Neuron (in vitro differentiated cells): Measurements from ENCODE around the gene TBCEL.
"Not testable (repeated sequence)": the region's sequence is repeated elsewhere in the genome, so short reads cannot be mapped to it uniquely, and the experiment has no call there.

Source experiments
- H2AFZ ChIP-seq: one replicate; pipeline ENCODE4 v1.6.1; 2013; ENCODE audit warnings: low read depth, mild to moderate bottlenecking, inconsistent platforms, low read length, moderate library complexity
- H3K27me3 ChIP-seq: one replicate; pipeline ENCODE4 v1.6.1; 2013; ENCODE audit warnings: low read length; ENCODE audit not compliant: insufficient read depth
- H3K36me3 ChIP-seq: one replicate; pipeline ENCODE4 v1.6.1; 2013; ENCODE audit warnings: low read length; ENCODE audit not compliant: insufficient read depth
- H3K4me1 ChIP-seq: one replicate; pipeline ENCODE4 v1.6.1; 2013; ENCODE audit warnings: low read length; ENCODE audit not compliant: insufficient read depth
- H3K4me3 ChIP-seq: 2 replicates; pipeline ENCODE4 v1.5.1; 2013; ENCODE audit warnings: mild to moderate bottlenecking, low read length, moderate library complexity
- H3K9me3 ChIP-seq: one replicate; pipeline ENCODE4 v1.6.1; 2013; ENCODE audit warnings: low read length

TBCEL gene

DNA sequence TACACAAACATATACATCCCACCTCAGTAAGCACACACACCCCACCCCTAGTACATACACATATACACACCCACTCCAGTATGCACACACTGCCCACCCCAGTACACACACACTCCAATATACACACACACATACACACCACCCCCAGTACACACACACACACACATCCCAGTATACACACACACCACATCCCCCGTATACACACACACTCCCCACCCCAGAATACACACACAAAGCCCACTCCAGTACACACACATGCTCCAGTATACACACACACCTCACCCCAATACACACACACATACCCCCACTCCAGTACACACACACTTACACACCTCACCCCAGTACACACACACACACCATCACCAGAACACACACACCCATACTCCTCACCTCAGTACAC, 84.5 kb downstream of the TBCEL start:
- H3K27me3 ChIP-seq, result no peaks in the 10 kb centered on the region
- peaks cover 21% of the 10 kb centered on the region for H3K4me1 ChIP-seq
- H2AFZ ChIP-seq, result no peak overlapping the region
- H3K9me3 ChIP-seq, result no peaks in the 10 kb centered on the region
- no peak overlapping the region for H3K4me3 ChIP-seq
- peaks cover 2% of the 10 kb centered on the region for H3K36me3 ChIP-seq

DNA sequence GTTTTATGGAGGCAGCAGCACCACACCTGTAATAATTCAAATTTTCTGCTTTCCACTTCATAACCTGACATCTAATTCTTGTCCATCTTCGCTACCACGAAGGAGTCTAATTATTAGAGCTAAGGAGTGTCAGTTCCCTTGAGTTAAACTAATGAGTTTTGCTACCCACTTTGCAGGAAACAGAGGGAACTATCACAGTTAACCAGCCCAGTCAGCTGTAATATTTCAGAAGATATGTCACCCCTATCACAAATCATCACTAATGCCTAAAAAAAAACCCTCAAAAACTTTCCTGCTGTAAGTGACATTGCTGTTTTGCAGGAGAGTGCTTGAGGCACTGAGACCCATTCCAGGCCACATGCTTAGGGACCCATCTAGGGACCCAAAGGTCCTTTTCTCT, 85.6 kb downstream of the TBCEL start:
- Histone ChIP-seq H3K4me1 (peaks cover 25% of the 10 kb centered on the region), H2AFZ (no peak overlapping the region), H3K36me3 (peaks cover 2% of the 10 kb centered on the region), H3K27me3 (no peaks in the 10 kb centered on the region), H3K4me3 (no peak overlapping the region), H3K9me3 (no peaks in the 10 kb centered on the region)

DNA sequence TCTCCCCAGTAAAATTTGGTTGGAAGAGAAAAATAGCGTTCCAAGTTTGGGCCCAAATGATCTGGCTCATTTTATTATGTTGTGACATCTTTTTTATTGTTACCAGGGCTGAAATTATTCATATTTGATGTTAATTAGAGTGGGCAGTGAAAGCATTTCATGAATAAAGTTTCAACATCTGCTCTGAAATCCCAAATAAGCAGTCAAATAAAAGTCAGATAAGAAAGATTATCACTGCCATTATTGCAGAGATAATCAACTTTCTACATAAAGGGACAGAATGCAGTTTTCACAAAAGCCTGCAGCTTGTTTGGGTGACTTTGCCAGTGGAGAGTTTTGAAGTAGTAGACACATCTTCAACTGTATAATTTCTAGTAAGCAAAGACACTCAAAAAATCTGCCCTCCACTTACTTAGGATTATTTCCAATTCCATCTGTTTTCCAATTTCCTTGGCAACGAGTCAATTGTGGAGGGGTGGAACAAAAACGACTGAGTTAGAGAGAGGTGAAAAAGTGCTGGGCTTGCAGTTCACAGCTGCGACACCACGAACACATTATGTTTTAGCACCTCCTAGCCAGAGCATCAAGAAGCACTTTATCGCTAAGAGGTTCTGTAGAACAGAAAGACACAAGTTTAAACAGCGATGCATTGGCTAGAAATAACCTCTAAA, 86.1 kb downstream of the TBCEL start:
- H3K4me3 ChIP-seq, result no peak overlapping the region
- peaks cover 2% of the 10 kb centered on the region for H3K36me3 ChIP-seq
- H3K9me3 ChIP-seq, result no peaks in the 10 kb centered on the region
- peaks cover 19% of the 10 kb centered on the region for H3K4me1 ChIP-seq
- H3K27me3 ChIP-seq, result no peaks in the 10 kb centered on the region
- no peak overlapping the region for H2AFZ ChIP-seq

DNA sequence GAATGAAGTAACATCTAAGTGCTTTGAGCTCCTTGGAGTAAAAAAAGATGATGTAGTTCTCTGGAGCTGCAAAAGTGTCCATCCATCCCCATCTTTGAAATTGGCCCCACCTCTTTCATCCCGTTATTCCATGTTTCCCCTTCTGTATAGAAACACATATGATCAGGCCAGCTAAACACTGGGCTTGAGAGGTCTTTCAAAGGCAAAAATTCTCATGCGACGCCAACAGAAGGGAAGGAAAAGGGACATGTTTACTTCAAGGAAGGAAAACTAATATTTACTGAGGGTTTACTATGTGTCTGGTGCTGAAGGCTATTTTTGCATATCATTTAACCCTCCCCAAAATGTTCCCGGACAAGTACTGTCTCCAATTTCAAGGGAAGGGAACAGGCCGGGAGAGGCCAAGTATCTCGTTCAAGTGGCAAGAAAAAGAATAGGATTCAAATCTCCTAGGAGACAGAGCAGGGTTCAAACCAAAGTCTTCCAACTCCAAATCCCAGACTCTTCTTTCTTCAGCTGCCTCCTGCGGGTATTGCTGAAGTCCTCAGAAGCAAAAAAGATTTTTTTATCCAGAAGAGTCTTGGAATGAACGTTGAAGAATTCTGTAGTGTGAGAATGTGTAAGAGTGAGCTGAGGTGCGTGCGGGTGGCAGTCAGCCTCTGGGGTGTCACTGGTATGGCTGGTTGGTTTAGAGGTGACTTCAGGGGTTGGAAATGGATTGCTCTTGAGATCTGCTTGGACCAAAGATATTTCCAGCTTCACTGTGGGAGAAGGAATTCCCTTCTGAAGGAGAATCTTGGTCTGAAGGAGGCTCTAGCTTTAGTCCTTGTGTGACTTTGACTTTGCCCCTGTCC, 87.2 kb downstream of the TBCEL start:
- Histone ChIP-seq H3K27me3 (no peaks in the 10 kb centered on the region), H3K4me3 (no peak overlapping the region), H3K9me3 (no peaks in the 10 kb centered on the region), H2AFZ (no peak overlapping the region), H3K36me3 (peaks cover 2% of the 10 kb centered on the region), H3K4me1 (peaks cover 15% of the 10 kb centered on the region)

DNA sequence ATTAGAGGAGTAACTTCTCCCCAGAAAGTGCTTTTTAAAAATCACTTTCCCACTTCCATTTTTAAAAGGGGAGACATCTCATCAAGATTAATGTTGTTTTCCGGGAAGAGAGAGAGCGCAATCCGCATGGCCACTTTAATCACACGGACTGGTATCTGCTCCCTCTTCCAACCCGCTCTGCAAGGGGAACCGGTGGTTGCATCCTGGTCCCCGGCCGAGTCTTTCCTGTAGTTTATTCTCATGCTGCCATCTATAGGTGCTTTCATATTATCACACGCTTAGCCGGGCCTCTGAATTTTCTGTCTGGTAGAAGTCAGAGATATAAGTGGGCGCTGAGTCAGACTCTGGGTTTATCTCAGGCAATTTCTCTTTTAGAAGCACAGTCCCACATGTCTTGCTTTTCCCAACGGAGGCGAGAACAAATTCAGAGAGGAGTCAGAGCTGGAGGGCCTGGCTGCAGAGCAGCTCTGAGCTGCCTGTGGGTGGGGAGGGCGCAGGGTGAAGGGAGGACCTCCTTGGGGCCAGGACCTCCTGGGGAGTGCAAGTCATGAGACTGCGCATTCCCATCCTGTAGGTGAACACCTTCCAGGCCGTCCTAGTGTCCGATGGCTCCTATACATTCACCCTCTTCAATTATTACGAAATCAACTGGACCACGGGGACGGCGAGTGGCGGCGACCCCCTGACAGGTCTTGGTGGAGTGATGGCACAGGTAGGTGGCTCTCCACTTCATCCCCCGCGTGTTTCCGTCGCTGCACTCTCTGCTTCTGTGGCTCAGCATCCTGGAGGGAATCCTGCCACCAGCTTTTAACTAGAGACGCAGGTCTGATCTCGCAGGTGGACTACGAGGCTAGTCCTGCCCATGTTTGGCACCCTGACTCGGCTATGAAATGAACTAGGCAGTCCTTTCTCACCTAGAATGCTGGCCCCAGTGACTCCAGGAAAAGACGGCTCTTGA, 88.9 kb downstream of the TBCEL start:
- no peak overlapping the region for H3K4me3 ChIP-seq
- no peak overlapping the region for H2AFZ ChIP-seq
- no peaks in the 10 kb centered on the region for H3K27me3 ChIP-seq
- H3K36me3 ChIP-seq, result peaks cover 2% of the 10 kb centered on the region
- peaks cover 15% of the 10 kb centered on the region for H3K4me1 ChIP-seq
- no peaks in the 10 kb centered on the region for H3K9me3 ChIP-seq

DNA sequence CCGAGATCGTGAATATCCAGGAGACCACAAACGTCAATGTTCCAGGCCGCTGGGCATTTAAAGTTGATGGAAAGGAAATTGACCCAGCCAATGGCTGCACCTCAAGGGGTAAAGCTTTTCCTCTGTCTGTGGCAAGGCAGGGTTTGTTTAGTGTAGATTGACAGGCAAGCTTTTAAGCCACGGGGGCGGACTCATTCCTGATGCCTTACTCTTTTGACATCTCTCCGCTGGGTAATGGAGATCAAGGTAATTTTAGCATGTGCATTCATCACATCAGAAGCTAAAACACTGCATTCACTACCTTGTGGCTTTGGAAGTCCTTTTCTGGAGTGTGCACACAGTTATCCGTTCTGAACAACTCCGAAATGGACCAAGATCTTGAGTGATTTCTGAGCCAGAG, 89.7 kb downstream of the TBCEL start:
- no peak overlapping the region for H3K4me3 ChIP-seq

DNA sequence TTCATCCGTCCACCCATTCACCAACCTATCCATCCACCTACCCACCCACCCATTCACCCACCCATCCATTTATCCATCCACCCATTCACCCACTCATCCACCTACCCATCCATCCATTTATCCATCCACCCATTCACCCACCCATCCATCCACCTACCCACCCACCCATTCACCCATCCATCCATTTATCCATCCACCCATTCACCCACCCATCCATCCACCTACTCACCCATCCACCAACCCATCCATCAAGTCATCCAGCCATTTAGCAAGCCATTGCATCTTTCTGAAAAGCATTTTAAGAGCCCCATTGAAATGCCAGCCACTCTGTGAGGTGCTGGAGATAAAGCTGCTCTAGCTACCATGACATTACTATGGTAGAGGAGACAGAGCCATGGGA, 91.1 kb downstream of the TBCEL start:
- not testable (repeated sequence) for H3K27me3 ChIP-seq

More for the DNA sequence above, 89.7 kb downstream of the TBCEL start:
- Histone ChIP-seq H3K27me3 (no peaks in the 10 kb centered on the region), H2AFZ (no peak overlapping the region), H3K9me3 (no peaks in the 10 kb centered on the region), H3K4me1 (peaks cover 15% of the 10 kb centered on the region), H3K36me3 (peaks cover 2% of the 10 kb centered on the region)

DNA sequence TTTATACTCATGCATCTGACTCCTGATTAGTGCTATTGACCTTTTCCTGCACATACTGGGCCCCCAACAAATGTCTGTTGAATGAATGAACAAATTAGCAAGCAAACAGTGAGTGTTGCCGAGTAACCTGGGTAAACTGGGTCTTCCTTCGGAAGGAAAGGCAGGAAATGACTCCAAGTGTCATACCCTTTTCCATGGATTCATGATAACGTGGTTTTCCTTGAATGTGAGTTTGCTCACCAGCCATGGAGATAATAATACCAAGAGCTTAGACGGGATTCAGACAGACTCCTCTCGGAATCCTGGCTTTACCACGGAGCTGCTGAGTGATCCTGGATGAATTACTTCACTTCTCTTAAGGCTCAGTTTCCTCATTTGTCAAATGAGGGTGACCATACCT, 93.9 kb downstream of the TBCEL start:
- no peaks in the 10 kb centered on the region for H3K27me3 ChIP-seq
- no peak overlapping the region for H3K4me3 ChIP-seq
- H3K9me3 ChIP-seq, result peaks cover 1% of the 10 kb centered on the region
- H2AFZ ChIP-seq, result no peak overlapping the region
- no peaks in the 10 kb centered on the region for H3K36me3 ChIP-seq
- H3K4me1 ChIP-seq, result peaks cover 11% of the 10 kb centered on the region

More for the DNA sequence above, 91.1 kb downstream of the TBCEL start:
- H3K4me3 ChIP-seq, H2AFZ ChIP-seq, H3K9me3 ChIP-seq, H3K36me3 ChIP-seq: not testable (repeated sequence)
- peaks cover 14% of the 10 kb centered on the region for H3K4me1 ChIP-seq

DNA sequence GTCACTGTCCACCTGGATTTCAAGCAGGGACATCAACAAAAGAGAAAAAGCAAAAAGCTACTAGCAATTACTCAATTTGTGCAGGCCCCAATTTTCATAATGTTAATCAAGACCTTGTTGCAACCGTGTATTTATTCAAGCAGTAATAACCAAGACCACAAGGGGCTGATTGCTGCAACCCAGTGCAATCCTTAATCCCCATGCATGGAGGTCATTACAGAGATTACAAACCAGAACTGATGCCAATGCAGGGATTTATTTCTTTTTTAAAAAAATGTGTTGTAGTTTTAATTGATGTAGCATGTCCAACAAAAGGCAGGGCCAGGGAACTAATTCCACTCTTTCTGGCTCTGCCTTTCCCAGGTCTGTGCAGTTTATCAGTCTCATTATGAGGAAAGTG, 95.5 kb downstream of the TBCEL start:
- peaks cover 1% of the 10 kb centered on the region for H3K9me3 ChIP-seq
- H3K4me1 ChIP-seq, result peaks cover 3% of the 10 kb centered on the region
- H2AFZ ChIP-seq, result no peak overlapping the region
- H3K4me3 ChIP-seq, result no peak overlapping the region
- no peaks in the 10 kb centered on the region for H3K36me3 ChIP-seq
- H3K27me3 ChIP-seq, result no peaks in the 10 kb centered on the region

DNA sequence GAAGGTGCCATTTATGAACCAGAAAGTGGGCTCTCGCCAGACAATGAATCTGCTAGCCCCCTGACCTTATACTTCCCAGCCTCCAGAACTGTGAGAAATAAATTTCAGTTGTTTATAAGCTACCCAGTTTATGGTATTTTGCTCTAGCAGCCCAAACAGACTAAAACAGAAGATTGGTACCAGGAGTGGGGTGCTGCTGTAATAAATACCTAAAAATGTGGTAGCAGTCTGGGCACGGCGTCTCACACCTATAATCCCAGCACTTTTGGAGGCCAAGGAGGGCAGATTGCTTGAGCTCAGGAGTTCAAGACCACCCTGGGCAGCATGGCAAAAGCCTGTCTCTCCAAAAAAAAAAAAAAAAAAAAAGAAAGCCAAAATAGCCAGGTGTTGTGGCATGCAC, 98.4 kb downstream of the TBCEL start:
- Histone ChIP-seq H3K9me3 (peaks cover 1% of the 10 kb centered on the region), H3K27me3 (no peaks in the 10 kb centered on the region), H3K4me1 (peaks cover 3% of the 10 kb centered on the region), H2AFZ (no peak overlapping the region), H3K4me3 (no peak overlapping the region), H3K36me3 (no peaks in the 10 kb centered on the region)

DNA sequence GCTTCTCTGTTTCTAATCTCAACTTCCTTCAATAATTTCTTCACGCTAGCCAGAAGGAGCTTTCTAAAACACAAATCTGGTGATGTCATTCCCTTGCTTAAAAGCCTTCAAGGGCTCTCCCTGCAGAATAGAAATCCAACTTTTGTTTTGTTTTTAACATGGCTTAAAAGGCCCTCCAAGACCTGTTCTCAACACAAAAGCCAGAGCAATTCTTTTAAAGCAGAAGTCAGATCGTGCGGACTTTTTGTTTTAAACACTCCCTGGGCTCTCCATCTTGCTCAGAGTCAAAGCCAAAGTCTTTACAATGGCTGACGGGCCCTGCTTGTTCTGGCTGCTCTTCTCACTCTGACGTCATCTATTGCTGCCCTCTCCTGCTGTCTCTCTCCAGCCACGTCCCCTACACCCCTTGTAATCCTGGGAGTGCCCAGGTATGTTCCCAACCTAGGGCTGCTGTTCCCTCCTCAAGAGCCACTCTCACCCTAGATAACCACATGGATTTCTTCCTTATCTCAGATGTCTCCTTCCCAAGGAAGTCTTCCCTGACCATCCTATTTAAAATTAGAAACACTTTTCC, 99.7 kb downstream of the TBCEL start:
- Histone ChIP-seq H3K4me1 (peaks cover 3% of the 10 kb centered on the region), H3K4me3 (no peak overlapping the region)

DNA sequence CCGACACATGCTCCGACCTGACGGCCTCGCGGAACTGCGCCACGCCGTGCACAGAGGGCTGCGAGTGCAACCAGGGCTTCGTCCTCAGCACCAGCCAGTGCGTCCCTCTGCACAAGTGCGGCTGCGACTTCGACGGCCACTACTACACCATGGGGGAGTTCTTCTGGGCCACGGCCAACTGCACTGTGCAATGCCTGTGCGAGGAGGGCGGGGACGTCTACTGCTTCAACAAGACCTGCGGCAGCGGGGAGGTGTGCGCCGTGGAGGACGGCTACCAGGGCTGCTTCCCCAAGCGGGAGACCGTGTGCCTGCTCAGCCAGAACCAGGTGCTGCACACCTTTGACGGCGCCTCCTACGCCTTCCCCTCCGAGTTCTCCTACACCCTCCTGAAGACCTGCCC, 103.9 kb downstream of the TBCEL start:
- Histone ChIP-seq H3K9me3 (peaks cover 7% of the 10 kb centered on the region), H3K4me1 (no peaks in the 10 kb centered on the region), H3K36me3 (peaks cover 4% of the 10 kb centered on the region), H3K4me3 (no peak overlapping the region), H2AFZ (no peak overlapping the region), H3K27me3 (no peaks in the 10 kb centered on the region)

More for the DNA sequence above, 99.7 kb downstream of the TBCEL start:
- peaks cover 5% of the 10 kb centered on the region for H3K9me3 ChIP-seq
- no peaks in the 10 kb centered on the region for H3K27me3 ChIP-seq
- H2AFZ ChIP-seq, result no peak overlapping the region
- peaks cover 4% of the 10 kb centered on the region for H3K36me3 ChIP-seq
